Measurements from ENCODE around the gene ZNF679. TPM values are rescaled to one million over a fixed set of nuclear protein-coding genes. Genes with fewer than 3 reads are reported as not detected.

The ZNF679 gene
- total RNA-seq, 1 donor from 2014 or later = not detected

Other genes with a start within 250 kb of the ZNF679 start
- not detected in 2 replicates for gene ZNF722, start 229.6 kb upstream of the ZNF679 start, total RNA-seq
- not detected in 2 replicates for gene ZNF727, start 183.0 kb upstream of the ZNF679 start, total RNA-seq
- gene ZNF735, start 21.3 kb upstream of the ZNF679 start, total RNA-seq = not detected in 2 replicates
- gene ZNF736, start 85.5 kb downstream of the ZNF679 start, total RNA-seq = 3.7 and 4.4 TPM in 2 replicates